ENCODE measurements around the gene SCYL1. TPM values are rescaled to one million over a fixed set of nuclear protein-coding genes. Genes with fewer than 3 reads are reported as not detected.

The SCYL1 gene
- total RNA-seq, 1 donor from 2014 or later: 103 TPM

- no peaks in the 10 kb centered on the region for H3K9me3 Mint-ChIP-seq (ENCODE audit: unreplicated experiment)
- H3K36me3 Mint-ChIP-seq (ENCODE audit: unreplicated experiment): no peaks in the 10 kb centered on the region
- peak; percentile 99 for DNase-seq (ENCODE audit: extremely low spot score, unreplicated experiment)
- no peak for TF ChIP-seq CTCF (IDR thresholded peaks at IDR 0.05)
- H3K4me1 Mint-ChIP-seq (ENCODE audit: unreplicated experiment): peaks cover 82% of the 10 kb centered on the region
- H3K4me3 Mint-ChIP-seq (ENCODE audit: unreplicated experiment): peak overlapping the region; percentile 63
- H3K27me3 Mint-ChIP-seq (ENCODE audit: unreplicated experiment): no peaks in the 10 kb centered on the region
- H3K27ac Mint-ChIP-seq (ENCODE audit: unreplicated experiment): no peak overlapping the region
These were observed 37.2 kb upstream of the SCYL1 start for GRCh38 chr11:65487467-65488272.

GRCh38 chr11:65488273-65489034 lies 36.4 kb upstream of the SCYL1 start:
- Mint-ChIP-seq H3K4me1 (ENCODE audit: unreplicated experiment) (peaks cover 86% of the 10 kb centered on the region), H3K9me3 (ENCODE audit: unreplicated experiment) (no peaks in the 10 kb centered on the region), H3K27me3 (ENCODE audit: unreplicated experiment) (no peaks in the 10 kb centered on the region), H3K36me3 (ENCODE audit: unreplicated experiment) (no peaks in the 10 kb centered on the region), H3K27ac (ENCODE audit: unreplicated experiment) (no peak overlapping the region), H3K4me3 (ENCODE audit: unreplicated experiment) (peak overlapping the region; percentile 63)
- no peak for DNase-seq (ENCODE audit: extremely low spot score, unreplicated experiment)
- no peak for TF ChIP-seq CTCF (IDR thresholded peaks at IDR 0.05)

- Mint-ChIP-seq H3K27ac (ENCODE audit: unreplicated experiment) (no peak overlapping the region), H3K4me3 (ENCODE audit: unreplicated experiment) (peak overlapping the region; percentile 63), H3K27me3 (ENCODE audit: unreplicated experiment) (no peaks in the 10 kb centered on the region), H3K9me3 (ENCODE audit: unreplicated experiment) (no peaks in the 10 kb centered on the region), H3K4me1 (ENCODE audit: unreplicated experiment) (peaks cover 91% of the 10 kb centered on the region), H3K36me3 (ENCODE audit: unreplicated experiment) (no peaks in the 10 kb centered on the region)
- peak; percentile 94 for DNase-seq (ENCODE audit: extremely low spot score, unreplicated experiment)
- TF ChIP-seq CTCF (IDR thresholded peaks at IDR 0.05): no peak
These were observed 35.7 kb upstream of the SCYL1 start for GRCh38 chr11:65489035-65489705.

- Mint-ChIP-seq H3K27ac (ENCODE audit: unreplicated experiment) (no peak overlapping the region), H3K36me3 (ENCODE audit: unreplicated experiment) (no peaks in the 10 kb centered on the region), H3K27me3 (ENCODE audit: unreplicated experiment) (no peaks in the 10 kb centered on the region), H3K4me3 (ENCODE audit: unreplicated experiment) (peak overlapping the region; percentile 57), H3K4me1 (ENCODE audit: unreplicated experiment) (peaks cover 95% of the 10 kb centered on the region), H3K9me3 (ENCODE audit: unreplicated experiment) (no peaks in the 10 kb centered on the region)
- no peak for TF ChIP-seq CTCF (IDR thresholded peaks at IDR 0.05)
- DNase-seq (ENCODE audit: extremely low spot score, unreplicated experiment): no peak
These were observed 35.1 kb upstream of the SCYL1 start for GRCh38 chr11:65489706-65490320.

Data from osteocyte (in vitro differentiated cells).